ENCODE results near the gene MCCD1. TPM values are rescaled to one million over a fixed set of nuclear protein-coding genes. Genes with fewer than 3 reads are reported as not detected.

Gene MCCD1
- total RNA-seq, 2 experiments from 2014 or later: not detected

- H3K27me3 Mint-ChIP-seq: no peaks in the 10 kb centered on the region
- ChIA-PET CTCF (interaction anchor here (1.0 to 56.2 kb wide), 8 partner anchors 9 to 141 kb away, joined by 5 to 2542 read pairs (median 6); partner anchors contain the start of genes LST1, LTB, NCR3 and TNF), POLR2A (interaction anchor here (0.6 to 6.0 kb wide), 47 partner anchors 10 to 1312 kb away, joined by 3 to 97 read pairs (median 4); partner anchors contain the start of genes AIF1, C6orf47, CSNK2B and DXO)
- H3K27ac Mint-ChIP-seq: peak overlapping the region; percentile 95
- DNase-seq: peak; percentile 81
- intact Hi-C loops (cut with micrococcal nuclease): loop anchor here (2.0 to 10.0 kb wide), 3 partner anchors 48 to 194 kb away; partner anchors contain the start of genes C6orf47, CLIC1, CSNK2B and GPANK1
- ATAC-seq: peak; percentile 29
- no peaks in the 10 kb centered on the region for H3K9me3 Mint-ChIP-seq
- H3K4me3 Mint-ChIP-seq: peak overlapping the region; percentile 81
- peaks cover 48% of the 10 kb centered on the region for H3K36me3 Mint-ChIP-seq (ENCODE audit: low read depth)
- H3K4me1 Mint-ChIP-seq (ENCODE audit: low read depth): peaks cover 43% of the 10 kb centered on the region
- no peak for TF ChIP-seq CTCF (IDR thresholded peaks at IDR 0.05)
Observed at GRCh38 chr6:31541059-31541657, 12.4 kb downstream of the MCCD1 start.

DNA sequence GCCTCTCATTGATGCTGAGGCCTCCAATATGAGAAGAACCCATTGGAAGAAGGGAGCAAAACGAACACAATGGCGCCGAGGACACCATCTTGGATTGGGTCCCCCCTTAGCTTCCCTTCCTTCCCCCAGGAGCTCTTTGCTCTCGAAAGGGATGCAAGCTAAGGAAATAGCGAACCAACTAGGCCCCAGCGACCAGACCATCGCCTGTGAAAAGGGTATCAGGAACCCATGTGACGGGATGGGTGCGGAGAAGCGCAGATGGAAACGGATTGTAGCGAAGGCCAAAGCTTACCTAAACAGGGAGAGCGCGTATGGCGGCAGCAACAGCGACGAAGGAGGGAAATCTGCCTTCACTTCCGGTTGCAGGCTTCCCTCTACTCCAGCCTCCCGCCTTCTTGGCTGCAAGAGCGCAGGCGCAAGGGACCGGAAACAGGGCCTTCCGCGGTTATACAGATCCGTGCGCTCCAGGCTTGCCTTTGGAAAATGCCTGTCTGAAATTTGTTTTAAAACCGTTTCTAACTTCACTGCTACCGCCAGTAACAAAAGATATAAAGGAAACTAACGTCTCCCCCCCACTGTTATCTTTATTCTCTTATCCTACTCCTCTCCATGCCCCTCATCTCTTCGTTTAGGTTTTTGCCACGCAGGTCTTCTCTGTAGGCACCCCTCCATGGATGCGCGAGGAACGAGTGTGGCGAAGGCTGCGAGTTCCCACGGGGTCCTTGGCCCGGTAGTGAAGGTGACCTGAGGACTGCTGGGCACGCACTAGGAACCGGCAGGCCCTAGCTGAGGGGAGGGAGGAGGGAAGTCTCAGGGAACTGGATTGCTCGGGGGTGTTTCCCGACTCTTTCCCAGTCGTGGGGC lies 13.1 kb downstream of the MCCD1 start, which contains the start of gene DDX39B:
TSS of gene DDX39B (minus strand) at position 346 of the 864 bp plus-strand sequence. CDS start 1,471 bp downstream, outside the sequence.
- intact Hi-C loops (cut with micrococcal nuclease): loop anchor here (2.0 to 10.0 kb wide), 3 partner anchors 49 to 193 kb away; partner anchors contain the start of genes C6orf47, CLIC1, CSNK2B and GPANK1
- peaks cover 40% of the 10 kb centered on the region for H3K36me3 Mint-ChIP-seq (ENCODE audit: low read depth)
- H3K4me1 Mint-ChIP-seq (ENCODE audit: low read depth): peaks cover 43% of the 10 kb centered on the region

DNA sequence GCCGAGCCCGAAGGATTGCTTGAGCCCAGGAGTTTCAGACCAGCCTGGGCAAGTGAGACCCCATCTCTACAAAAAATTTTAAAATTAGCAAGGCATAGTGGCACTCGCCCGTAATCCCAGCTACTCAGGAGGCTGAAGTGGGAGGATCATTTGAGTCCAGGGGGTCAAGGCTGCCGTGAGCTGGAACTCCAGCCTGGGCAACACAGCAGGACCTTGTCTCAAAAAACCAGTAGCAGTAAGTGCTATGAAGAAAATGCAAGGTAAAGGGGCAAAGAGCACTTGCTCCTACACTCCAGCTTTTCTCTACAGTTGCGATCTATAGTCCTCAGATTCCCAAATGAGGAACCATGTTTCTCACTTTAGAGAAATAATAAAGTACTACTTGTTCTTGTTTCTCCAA lies 14.9 kb downstream of the MCCD1 start:
- no peak for TF ChIP-seq CTCF (IDR thresholded peaks at IDR 0.05)
- ChIA-PET CTCF (interaction anchor here (1.0 to 56.2 kb wide), 5 partner anchors 7 to 51 kb away, joined by 3 to 2542 read pairs (median 8); partner anchors contain the start of genes LST1, LTB, NCR3 and TNF), POLR2A (interaction anchor here (0.6 to 6.0 kb wide), 6 partner anchors 9 to 121 kb away, joined by 3 to 97 read pairs (median 4); partner anchors contain the start of genes GPANK1, LTB and TNF)
- no peak for ATAC-seq
- Mint-ChIP-seq H3K36me3 (ENCODE audit: low read depth) (peaks cover 31% of the 10 kb centered on the region), H3K27ac (no peak overlapping the region), H3K4me1 (ENCODE audit: low read depth) (peaks cover 41% of the 10 kb centered on the region), H3K4me3 (peak overlapping the region; percentile 81), H3K27me3 (no peaks in the 10 kb centered on the region), H3K9me3 (no peaks in the 10 kb centered on the region)
- intact Hi-C loops (cut with micrococcal nuclease): loop anchor here (10.0 kb wide), 2 partner anchors 121 to 191 kb away; partner anchors contain the start of genes C6orf47, CLIC1, CSNK2B and GPANK1
- no peak for DNase-seq

More for the DNA sequence above, 13.1 kb downstream of the MCCD1 start, which contains the start of gene DDX39B:
- peak within 1 kb of the TSS; percentile 95 for H3K27ac Mint-ChIP-seq
- no peak for TF ChIP-seq CTCF (IDR thresholded peaks at IDR 0.05)
- ATAC-seq: peak; percentile 79
- H3K27me3 Mint-ChIP-seq: no peaks in the 10 kb centered on the region
- ChIA-PET CTCF (interaction anchor here (1.0 to 56.2 kb wide), 10 partner anchors 9 to 142 kb away, joined by 5 to 2542 read pairs (median 6); partner anchors contain the start of genes LST1, LTB, NCR3 and TNF), POLR2A (interaction anchor here (0.6 to 6.0 kb wide), 51 partner anchors 10 to 1311 kb away, joined by 3 to 97 read pairs (median 4); partner anchors contain the start of genes AIF1, C6orf47, CSNK2B and DXO)
- H3K9me3 Mint-ChIP-seq: no peaks in the 10 kb centered on the region
- H3K4me3 Mint-ChIP-seq: peak within 1 kb of the TSS; percentile 81
- peak; percentile 95 for DNase-seq

DNA sequence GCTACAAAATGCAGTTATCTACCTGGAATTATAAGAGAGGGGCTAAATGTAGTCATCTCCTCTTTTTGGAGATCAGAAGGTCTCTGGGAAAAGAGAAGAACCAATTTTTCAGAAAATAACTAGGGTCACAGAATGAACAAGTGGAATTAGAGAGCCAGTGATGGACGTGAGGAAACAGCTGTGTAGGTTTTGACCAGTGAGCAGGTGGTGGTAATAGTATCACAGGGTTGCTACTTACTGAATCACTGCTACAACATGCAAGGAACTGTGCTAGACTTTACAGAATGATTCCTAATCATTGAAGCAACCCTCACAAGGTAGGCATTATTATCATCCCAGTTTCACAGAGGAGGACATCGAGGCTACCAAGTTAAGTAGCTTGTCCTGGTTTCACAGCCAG lies 15.9 kb downstream of the MCCD1 start:
- H3K36me3 Mint-ChIP-seq (ENCODE audit: low read depth): peaks cover 30% of the 10 kb centered on the region
- POLR2A ChIA-PET: interaction anchor here (1.1 to 5.0 kb wide), 3 partner anchors 31 to 53 kb away, joined by 5 to 57 read pairs (median 32); partner anchors contain the start of genes NCR3 and TNF
- H3K4me3 Mint-ChIP-seq: no peak overlapping the region
- no peak overlapping the region for H3K27ac Mint-ChIP-seq
- no peak for ATAC-seq
- TF ChIP-seq CTCF (IDR thresholded peaks at IDR 0.05): no peak
- H3K27me3 Mint-ChIP-seq: no peaks in the 10 kb centered on the region
- H3K9me3 Mint-ChIP-seq: no peaks in the 10 kb centered on the region
- CTCF ChIA-PET: interaction anchor here (1.0 to 56.2 kb wide), 3 partner anchors 47 to 145 kb away, joined by 3 to 2542 read pairs (median 8); partner anchors contain the start of genes LST1, LTB, NCR3 and TNF
- no peak for DNase-seq
- peaks cover 37% of the 10 kb centered on the region for H3K4me1 Mint-ChIP-seq (ENCODE audit: low read depth)
- intact Hi-C loops (cut with micrococcal nuclease): loop anchor here (5.0 to 10.0 kb wide), 3 partner anchors 38 to 190 kb away; partner anchors contain the start of genes C6orf47, CLIC1, CSNK2B and GPANK1
